HG02571 (cell line): Measurements from ENCODE around the gene TUT1.
"Not testable (repeated sequence)": the region's sequence is repeated elsewhere in the genome, so short reads cannot be mapped to it uniquely, and the experiment has no call there.

Experiments used
- ATAC-seq: cut with Tn5 transposase; IDR thresholded peaks from one replicate; pipeline ENCODE4 v1.9.1; 2021; ENCODE audit warnings: mild to moderate bottlenecking, moderate library complexity; ENCODE audit not compliant: unreplicated experiment

TUT1 gene

GRCh38 chr11:62559204-62559603, 32.1 kb downstream of the TUT1 start:
- ATAC-seq: no peak

- no peak for ATAC-seq
These were observed 32.7 kb downstream of the TUT1 start for GRCh38 chr11:62558669-62559068.

- ATAC-seq: no peak
These were observed 34.3 kb downstream of the TUT1 start for GRCh38 chr11:62556875-62557631.

- ATAC-seq: peak; percentile 42
These were observed 35.0 kb downstream of the TUT1 start for GRCh38 chr11:62556108-62556874.

- ATAC-seq: peak; percentile 35
These were observed 35.7 kb downstream of the TUT1 start for GRCh38 chr11:62555464-62556107.

GRCh38 chr11:62554387-62555167, 36.7 kb downstream of the TUT1 start:
- ATAC-seq: no peak

DNA sequence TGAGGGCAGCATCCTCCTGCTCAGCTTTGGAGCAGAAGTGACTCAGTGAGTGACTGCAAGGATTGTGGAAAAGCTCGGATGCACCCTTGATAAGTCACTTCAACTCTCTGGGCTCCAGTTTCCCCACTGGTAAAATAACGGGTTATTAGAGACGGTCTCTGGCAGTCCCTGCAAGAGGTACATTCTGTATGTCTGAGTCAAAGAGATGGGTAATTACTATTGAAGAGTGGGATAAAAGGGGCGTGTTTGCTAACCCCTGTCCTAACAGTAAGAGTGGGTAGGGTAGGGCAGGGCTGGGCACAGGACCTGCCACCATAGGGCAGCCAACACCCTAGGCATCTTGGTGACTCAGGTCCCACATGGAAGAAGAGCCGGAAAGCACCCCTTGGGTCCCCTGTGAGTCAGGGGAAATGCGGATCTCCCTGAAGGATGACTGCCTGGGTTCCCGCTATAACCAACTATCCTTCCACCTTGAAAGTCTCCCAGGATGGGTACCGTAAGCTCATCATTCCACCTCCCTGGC, 37.4 kb downstream of the TUT1 start:
- ATAC-seq: no peak

DNA sequence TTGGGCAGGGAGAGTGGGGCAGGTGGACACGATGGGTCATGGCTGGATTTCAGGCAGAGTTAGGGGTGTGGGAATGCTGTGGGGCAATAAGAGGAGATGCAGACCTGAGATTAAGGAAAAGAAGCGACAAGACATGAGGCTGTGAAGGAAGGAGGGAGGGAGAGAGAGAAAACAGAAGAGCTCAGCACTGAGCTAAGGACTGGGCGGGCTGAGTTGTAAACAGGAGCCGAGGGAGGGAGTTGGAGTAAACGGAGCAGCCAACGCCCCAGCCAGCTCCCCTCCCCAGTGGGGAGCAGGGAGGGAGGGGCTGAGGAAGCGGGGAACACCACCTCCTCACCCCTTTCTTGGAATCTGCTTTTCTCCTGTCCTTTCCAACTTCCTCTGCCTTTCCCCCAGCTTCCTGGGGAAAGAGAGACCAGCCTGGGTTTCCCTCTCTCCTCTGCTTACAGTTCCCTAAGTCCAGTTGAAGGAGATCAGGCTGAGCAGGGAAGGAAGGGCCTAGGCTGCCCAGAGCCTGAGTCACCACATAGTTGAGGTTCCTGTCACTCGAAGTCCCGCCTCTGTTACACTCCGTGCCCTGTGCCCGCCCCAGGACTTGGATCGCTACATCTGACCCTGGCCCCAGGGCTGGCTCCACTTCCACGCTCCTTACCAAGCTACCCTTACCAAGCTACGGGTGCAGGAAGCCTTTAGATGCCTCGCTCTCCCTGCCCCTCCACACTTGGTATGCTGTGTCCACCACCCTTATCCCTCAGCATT, 38.1 kb downstream of the TUT1 start:
- no peak for ATAC-seq

DNA sequence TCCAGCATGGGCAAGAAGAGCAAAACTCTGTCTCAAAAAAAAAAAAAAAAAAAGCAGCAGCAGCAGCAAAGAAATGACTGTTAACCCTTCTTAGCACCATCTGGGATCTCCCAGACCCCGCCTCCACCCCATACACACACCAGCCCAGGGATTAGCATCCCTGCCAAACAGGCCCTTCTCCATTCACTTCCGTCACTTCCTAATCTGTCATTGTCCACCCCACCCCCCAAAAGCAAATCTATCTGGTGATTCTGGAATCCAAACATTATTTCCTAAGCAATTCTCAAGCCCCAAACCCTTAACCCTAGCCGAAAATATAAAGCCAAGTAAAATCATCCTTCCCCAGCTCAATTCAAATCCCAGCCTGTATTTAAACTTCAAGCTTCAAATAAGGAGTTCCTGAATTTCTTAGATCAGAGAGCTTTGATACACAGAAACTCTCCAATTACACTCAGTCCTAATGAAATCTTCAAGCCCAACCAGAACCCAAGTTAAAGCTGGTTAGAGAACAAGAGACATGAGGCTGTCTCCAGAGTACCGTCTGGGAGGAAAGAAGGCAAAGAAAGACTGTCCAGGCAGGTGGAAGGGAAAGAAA, 38.7 kb downstream of the TUT1 start:
- no peak for ATAC-seq

GRCh38 chr11:62550478-62550877, 40.8 kb downstream of the TUT1 start:
- not testable (repeated sequence) for ATAC-seq

DNA sequence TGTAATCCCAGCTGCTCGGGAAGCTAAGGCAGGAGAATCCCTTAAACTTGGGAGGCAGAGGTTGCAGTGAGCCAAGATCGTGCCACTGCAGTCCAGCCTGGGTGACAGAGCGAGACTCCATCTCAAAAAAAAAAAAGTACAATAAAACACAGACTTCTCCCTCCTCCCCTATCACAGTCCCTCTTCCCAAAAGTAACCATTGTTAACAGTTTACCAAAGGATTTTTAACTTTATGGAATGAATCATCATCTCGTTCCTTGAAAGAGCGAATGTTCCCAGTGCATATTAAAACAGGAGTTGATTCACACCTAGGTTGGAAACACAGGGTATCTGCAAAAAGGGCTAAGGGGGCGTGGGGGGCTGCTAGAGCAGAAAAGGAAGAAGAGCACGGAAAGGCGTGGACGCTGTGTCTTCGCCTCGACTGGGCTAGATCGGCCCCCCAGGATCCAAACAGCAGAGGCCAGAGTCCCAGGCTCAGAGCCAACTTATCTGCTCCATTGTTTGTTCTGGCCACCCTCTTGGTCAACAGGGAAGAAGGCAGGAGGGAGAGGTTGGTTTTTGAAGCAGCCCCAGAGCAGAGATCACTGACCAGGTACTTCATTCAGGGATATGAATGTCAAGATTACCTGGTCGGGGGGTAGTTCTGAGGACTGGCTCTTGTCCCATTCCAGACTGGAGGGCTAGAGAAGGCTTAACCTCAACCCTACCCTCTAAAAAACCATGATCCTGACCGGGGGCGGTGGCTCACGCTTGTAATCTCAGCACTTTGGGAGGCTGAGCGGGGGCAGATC, 42.6 kb downstream of the TUT1 start:
- ATAC-seq: no peak

DNA sequence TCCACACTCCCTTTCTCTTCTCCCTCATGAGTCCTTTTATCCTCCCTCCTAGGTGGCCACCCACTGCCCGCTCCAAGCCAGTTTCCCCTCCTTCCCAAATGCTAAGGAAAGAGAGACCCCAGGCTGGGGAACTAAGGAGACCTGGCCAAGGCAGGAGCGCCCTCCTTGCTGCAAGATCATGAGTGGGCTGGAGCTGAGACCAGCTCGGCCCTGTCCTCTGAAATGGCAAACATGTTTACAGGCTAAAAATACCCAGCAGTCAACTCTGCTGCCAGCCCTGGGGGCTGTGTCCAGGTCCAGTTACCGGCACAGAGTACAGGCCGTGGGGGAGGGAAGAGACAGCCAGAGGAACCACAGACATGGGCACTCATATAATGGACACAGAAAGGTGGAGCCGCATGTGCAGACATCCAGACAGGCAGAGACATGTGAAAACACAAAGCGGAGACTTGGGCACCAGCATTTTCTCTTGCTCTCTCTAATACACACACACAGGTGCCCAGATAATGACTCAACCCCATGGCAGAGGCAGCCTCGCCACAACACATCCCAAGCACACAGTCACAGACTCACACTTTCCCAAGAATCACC, 43.5 kb downstream of the TUT1 start:
- no peak for ATAC-seq

DNA sequence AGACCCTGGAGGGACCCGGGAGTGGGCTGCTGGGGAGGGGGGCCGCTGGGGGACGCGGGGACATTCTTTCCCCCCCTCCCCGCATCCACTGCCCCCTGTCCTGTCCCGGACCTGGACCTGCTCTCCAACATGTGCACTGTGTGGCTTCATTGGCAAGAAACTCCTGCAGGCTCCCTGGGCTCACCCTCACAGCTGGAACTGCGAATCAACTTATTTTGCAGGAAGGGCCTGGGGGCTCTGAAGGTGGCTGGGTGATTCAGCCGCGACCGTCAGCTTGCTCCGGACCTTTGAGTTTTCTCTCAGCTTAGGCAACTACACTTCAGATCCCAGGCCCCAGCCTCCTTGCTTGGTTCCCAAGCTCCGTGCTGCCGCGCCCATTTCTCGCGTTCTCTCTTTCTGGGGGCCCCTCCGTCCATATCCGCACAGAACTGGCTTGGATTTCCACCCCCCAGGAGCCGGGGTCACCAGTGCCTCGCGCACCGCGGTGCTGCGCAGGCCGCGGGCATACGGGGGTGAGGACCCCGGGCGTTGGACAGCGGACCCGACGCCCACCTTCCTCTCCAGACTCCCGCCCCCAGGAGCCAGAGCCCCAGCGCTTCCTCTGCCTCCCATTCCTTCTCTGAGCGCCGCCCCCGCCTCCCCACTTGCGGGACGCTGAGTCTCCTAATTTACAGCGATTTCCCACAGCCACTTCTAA, 44.2 kb downstream of the TUT1 start:
- no peak for ATAC-seq

DNA sequence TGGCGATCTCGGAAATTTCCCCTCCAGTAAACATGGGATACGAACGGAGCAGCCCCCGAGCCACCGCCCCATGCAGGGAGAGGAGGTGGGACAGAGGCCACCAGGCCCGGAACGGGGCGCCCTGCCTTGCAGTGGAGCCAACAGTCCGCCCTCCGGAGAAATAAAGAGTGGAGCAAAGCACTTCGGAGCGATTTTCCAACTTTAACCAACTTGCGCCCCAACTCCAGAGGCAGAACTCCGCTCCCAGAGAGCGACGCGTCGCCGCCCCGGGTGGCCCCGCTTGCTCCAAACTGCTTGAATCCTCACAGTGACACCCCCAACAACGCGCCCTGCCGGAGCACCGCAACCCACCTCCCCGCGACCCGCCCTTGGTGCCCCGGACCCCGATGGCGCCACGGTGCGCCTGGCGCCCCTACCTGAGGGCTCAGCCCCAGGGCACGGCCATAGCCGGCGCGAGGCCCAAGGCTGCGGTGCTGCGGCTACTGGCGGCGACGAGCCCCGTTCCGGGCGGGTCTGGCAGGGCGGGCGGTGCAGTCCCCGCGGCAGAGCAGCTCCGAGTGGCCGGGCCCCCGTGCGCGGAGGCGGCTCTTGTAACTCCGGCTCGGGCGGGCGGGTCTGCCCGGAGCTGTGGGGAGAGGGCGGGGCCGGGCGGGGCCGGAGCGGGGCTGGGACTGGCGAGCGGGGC, 44.9 kb downstream of the TUT1 start, which contains the start of gene AHNAK:
Gene AHNAK (minus strand): TSS at position 563 of the 685 bp plus-strand sequence. CDS start 10,708 bp downstream, outside the sequence.
- ATAC-seq: no peak

- ATAC-seq: no peak
These were observed 45.7 kb downstream of the TUT1 start for GRCh38 chr11:62545437-62546243.
